Neural cell (in vitro differentiated cells): ENCODE data around the gene HDAC4. TPM values are rescaled to one million over a fixed set of nuclear protein-coding genes. Genes with fewer than 3 reads are reported as not detected.

Experiments used
- H2AFZ ChIP-seq: fragments of 200-600, 300-800 bp; sonication (generic), shearing (Covaris generic); 2 replicates; pipeline ENCODE4 v1.6.0; 2014; ENCODE audit warnings: low read depth, mild to moderate bottlenecking, antibody characterized with exemption, low read length, moderate library complexity
- H3F3A ChIP-seq: fragments of 200-600 bp; shearing (Covaris generic); 2 replicates; pipeline ENCODE4 v1.6.1; 2016; ENCODE audit warnings: mild to moderate bottlenecking, moderate library complexity, mixed read lengths, antibody characterized with exemption, low read length; ENCODE audit not compliant: insufficient read depth, poor library complexity, severe bottlenecking
- H3K27ac ChIP-seq: fragments of 200-600, 300-800 bp; sonication (generic), shearing (Covaris generic); 2 replicates; pipeline ENCODE4 v1.5.1; 2014; ENCODE audit warnings: mild to moderate bottlenecking, low read length, moderate library complexity
- H3K27me3 ChIP-seq: fragments of 300-800, 200-600 bp; sonication (generic), shearing (Covaris generic); 2 replicates; pipeline ENCODE4 v1.6.0; 2014; ENCODE audit warnings: mild to moderate bottlenecking, low read depth, low read length, moderate library complexity; ENCODE audit not compliant: insufficient read depth
- H3K36me3 ChIP-seq: fragments of 300-800, 200-600 bp; sonication (generic), shearing (Covaris generic); 2 replicates; pipeline ENCODE4 v1.5.1; 2014; ENCODE audit warnings: mild to moderate bottlenecking, antibody characterized with exemption, low read length, moderate library complexity; ENCODE audit not compliant: insufficient read depth
- H3K4me2 ChIP-seq: fragments of 300-800, 200-600 bp; sonication (generic), shearing (Covaris generic); 2 replicates; pipeline ENCODE4 v1.6.0; 2014; ENCODE audit warnings: mild to moderate bottlenecking, low read length
- H3K4me3 ChIP-seq: fragments of 300-800, 200-600 bp; sonication (generic), shearing (Covaris generic); 2 replicates; pipeline ENCODE4 v1.5.1; 2014; ENCODE audit warnings: mild to moderate bottlenecking, low read length, moderate library complexity
- H3K79me2 ChIP-seq: fragments of 200-600 bp; shearing (Covaris generic); replicated peaks from 2 replicates; pipeline ENCODE4 v1.6.0; 2014; ENCODE audit warnings: mild to moderate bottlenecking, low read length, moderate library complexity; ENCODE audit not compliant: insufficient read depth
- H3K9ac ChIP-seq: fragments of 300-800, 200-600 bp; sonication (generic), shearing (Covaris generic); 2 replicates; pipeline ENCODE4 v1.6.1; 2016; ENCODE audit warnings: mild to moderate bottlenecking, low read length, mixed read lengths
- H3K9me2 ChIP-seq: fragments of 200-600 bp; shearing (Covaris generic); 2 replicates; pipeline ENCODE4 v1.6.1; 2016; ENCODE audit warnings: mild to moderate bottlenecking, low read length, mixed read lengths; ENCODE audit not compliant: insufficient read depth
- H3K9me3 ChIP-seq: fragments of 200-600, 300-800 bp; sonication (generic), shearing (Covaris generic); 2 replicates; pipeline ENCODE4 v1.6.1; 2016; ENCODE audit warnings: mild to moderate bottlenecking, mixed run types, low read length, moderate library complexity, mixed read lengths
- H4K20me1 ChIP-seq: fragments of 200-600 bp; shearing (Covaris generic); 2 replicates; pipeline ENCODE4 v1.6.1; 2016; ENCODE audit warnings: mild to moderate bottlenecking, mixed run types; ENCODE audit not compliant: insufficient read depth
- EP300 ChIP-seq: fragments of 450-650 bp; conservative IDR thresholded peaks from 2 replicates; pipeline ENCODE4 v1.6.1; 2014; ENCODE audit warnings: antibody characterized with exemption, mild to moderate bottlenecking, moderate library complexity; ENCODE audit not compliant: poor library complexity, severe bottlenecking
- EZH2 ChIP-seq: fragments of 200-600, 300-800 bp; shearing (Covaris generic), sonication (generic); IDR thresholded peaks from 2 replicates; pipeline ENCODE4 v1.6.1; 2014; ENCODE audit warnings: antibody characterized with exemption, low read length, borderline replicate concordance, mild to moderate bottlenecking; ENCODE audit not compliant: insufficient read depth, poor library complexity, severe bottlenecking
- MXI1 ChIP-seq: fragments of 450-650 bp; conservative IDR thresholded peaks from 2 replicates; pipeline ENCODE4 v1.6.1; 2014; ENCODE audit warnings: antibody characterized with exemption, mild to moderate bottlenecking; ENCODE audit not compliant: poor library complexity, severe bottlenecking
- POLR2AphosphoS5 ChIP-seq: IDR thresholded peaks from 2 replicates; pipeline ENCODE4 v1.6.1; 2012
- RAD21 ChIP-seq: fragments of 450-650 bp; conservative IDR thresholded peaks from 2 replicates; pipeline ENCODE4 v1.6.1; 2014; ENCODE audit warnings: antibody characterized with exemption, mild to moderate bottlenecking, moderate library complexity
- SMC3 ChIP-seq: fragments of 450-650 bp; conservative IDR thresholded peaks from 2 replicates; pipeline ENCODE4 v1.6.1; 2014; ENCODE audit warnings: antibody characterized with exemption, mild to moderate bottlenecking, moderate library complexity; ENCODE audit not compliant: poor library complexity
- TAF1 ChIP-seq: IDR thresholded peaks from 2 replicates; pipeline ENCODE4 v1.6.1; 2012; ENCODE audit warnings: low read depth
- polyA plus RNA-seq: library from polyadenylated mRNA; depleted of rRNA; stranded (reverse); fragments of >200 nt; gene quantifications from 2 replicates; pipeline ENCODE4 v1.2.3, GENCODE V29; 2014
- TF ChIP-seq, protein P1 (sequence below): fragments of 450-650 bp; IDR thresholded peaks from 2 replicates; pipeline ENCODE4 v1.5.1; 2014; ENCODE audit warnings: antibody characterized with exemption, mild to moderate bottlenecking, moderate library complexity; ENCODE audit not compliant: poor library complexity, severe bottlenecking
- TF ChIP-seq, protein P2 (sequence below): IDR thresholded peaks from 2 replicates; pipeline ENCODE4 v1.6.1; 2012; ENCODE audit warnings: borderline replicate concordance

Gene HDAC4
- polyA plus RNA-seq, 1 donor from 2014 or later: 3.4 TPM

- H3K4me3 ChIP-seq: no peak overlapping the region
- no peak overlapping the region for H2AFZ ChIP-seq
- no peak overlapping the region for H3K9ac ChIP-seq
- no peaks in the 10 kb centered on the region for H3K79me2 ChIP-seq
- H3K4me2 ChIP-seq: no peak overlapping the region
- H3K27ac ChIP-seq: no peak overlapping the region
- H3K27me3 ChIP-seq: no peaks in the 10 kb centered on the region
- no peaks in the 10 kb centered on the region for H3K9me2 ChIP-seq
- H3F3A ChIP-seq: no peaks in the 10 kb centered on the region
- no peak for TF ChIP-seq EP300
- TF ChIP-seq RAD21: no peak
- TF ChIP-seq, protein P1, sequence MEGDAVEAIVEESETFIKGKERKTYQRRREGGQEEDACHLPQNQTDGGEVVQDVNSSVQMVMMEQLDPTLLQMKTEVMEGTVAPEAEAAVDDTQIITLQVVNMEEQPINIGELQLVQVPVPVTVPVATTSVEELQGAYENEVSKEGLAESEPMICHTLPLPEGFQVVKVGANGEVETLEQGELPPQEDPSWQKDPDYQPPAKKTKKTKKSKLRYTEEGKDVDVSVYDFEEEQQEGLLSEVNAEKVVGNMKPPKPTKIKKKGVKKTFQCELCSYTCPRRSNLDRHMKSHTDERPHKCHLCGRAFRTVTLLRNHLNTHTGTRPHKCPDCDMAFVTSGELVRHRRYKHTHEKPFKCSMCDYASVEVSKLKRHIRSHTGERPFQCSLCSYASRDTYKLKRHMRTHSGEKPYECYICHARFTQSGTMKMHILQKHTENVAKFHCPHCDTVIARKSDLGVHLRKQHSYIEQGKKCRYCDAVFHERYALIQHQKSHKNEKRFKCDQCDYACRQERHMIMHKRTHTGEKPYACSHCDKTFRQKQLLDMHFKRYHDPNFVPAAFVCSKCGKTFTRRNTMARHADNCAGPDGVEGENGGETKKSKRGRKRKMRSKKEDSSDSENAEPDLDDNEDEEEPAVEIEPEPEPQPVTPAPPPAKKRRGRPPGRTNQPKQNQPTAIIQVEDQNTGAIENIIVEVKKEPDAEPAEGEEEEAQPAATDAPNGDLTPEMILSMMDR: no peak
- no peak for TF ChIP-seq EZH2
- TF ChIP-seq, protein P2, sequence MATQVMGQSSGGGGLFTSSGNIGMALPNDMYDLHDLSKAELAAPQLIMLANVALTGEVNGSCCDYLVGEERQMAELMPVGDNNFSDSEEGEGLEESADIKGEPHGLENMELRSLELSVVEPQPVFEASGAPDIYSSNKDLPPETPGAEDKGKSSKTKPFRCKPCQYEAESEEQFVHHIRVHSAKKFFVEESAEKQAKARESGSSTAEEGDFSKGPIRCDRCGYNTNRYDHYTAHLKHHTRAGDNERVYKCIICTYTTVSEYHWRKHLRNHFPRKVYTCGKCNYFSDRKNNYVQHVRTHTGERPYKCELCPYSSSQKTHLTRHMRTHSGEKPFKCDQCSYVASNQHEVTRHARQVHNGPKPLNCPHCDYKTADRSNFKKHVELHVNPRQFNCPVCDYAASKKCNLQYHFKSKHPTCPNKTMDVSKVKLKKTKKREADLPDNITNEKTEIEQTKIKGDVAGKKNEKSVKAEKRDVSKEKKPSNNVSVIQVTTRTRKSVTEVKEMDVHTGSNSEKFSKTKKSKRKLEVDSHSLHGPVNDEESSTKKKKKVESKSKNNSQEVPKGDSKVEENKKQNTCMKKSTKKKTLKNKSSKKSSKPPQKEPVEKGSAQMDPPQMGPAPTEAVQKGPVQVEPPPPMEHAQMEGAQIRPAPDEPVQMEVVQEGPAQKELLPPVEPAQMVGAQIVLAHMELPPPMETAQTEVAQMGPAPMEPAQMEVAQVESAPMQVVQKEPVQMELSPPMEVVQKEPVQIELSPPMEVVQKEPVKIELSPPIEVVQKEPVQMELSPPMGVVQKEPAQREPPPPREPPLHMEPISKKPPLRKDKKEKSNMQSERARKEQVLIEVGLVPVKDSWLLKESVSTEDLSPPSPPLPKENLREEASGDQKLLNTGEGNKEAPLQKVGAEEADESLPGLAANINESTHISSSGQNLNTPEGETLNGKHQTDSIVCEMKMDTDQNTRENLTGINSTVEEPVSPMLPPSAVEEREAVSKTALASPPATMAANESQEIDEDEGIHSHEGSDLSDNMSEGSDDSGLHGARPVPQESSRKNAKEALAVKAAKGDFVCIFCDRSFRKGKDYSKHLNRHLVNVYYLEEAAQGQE: no peak
- TF ChIP-seq MXI1: no peak
- TF ChIP-seq SMC3: no peak
- TF ChIP-seq TAF1: no peak
- no peak for TF ChIP-seq POLR2AphosphoS5
- H4K20me1 ChIP-seq: no peaks in the 10 kb centered on the region
- H3K9me3 ChIP-seq: no peaks in the 10 kb centered on the region
- no peaks in the 10 kb centered on the region for H3K36me3 ChIP-seq
Observed at GRCh38 chr2:239305771-239306170, 95.0 kb downstream of the HDAC4 start.

- Histone ChIP-seq H4K20me1 (no peaks in the 10 kb centered on the region), H3K9me2 (no peaks in the 10 kb centered on the region), H3K9me3 (no peaks in the 10 kb centered on the region), H2AFZ (no peak overlapping the region), H3F3A (no peaks in the 10 kb centered on the region), H3K4me2 (no peak overlapping the region), H3K4me3 (no peak overlapping the region), H3K9ac (no peak overlapping the region), H3K36me3 (no peaks in the 10 kb centered on the region), H3K27me3 (no peaks in the 10 kb centered on the region), H3K79me2 (no peaks in the 10 kb centered on the region), H3K27ac (no peak overlapping the region)
- TF ChIP-seq SMC3: no peak
Observed at GRCh38 chr2:239305222-239305575, 95.6 kb downstream of the HDAC4 start.

GRCh38 chr2:239304533-239305221 lies 96.1 kb downstream of the HDAC4 start:
- no peak overlapping the region for H2AFZ ChIP-seq
- no peaks in the 10 kb centered on the region for H3K79me2 ChIP-seq
- no peaks in the 10 kb centered on the region for H3K27me3 ChIP-seq
- no peaks in the 10 kb centered on the region for H4K20me1 ChIP-seq
- no peak overlapping the region for H3K4me2 ChIP-seq
- no peak overlapping the region for H3K9ac ChIP-seq
- no peaks in the 10 kb centered on the region for H3K9me3 ChIP-seq
- H3K9me2 ChIP-seq: no peaks in the 10 kb centered on the region
- TF ChIP-seq POLR2AphosphoS5: no peak
- TF ChIP-seq RAD21: no peak
- TF ChIP-seq SMC3: no peak
- TF ChIP-seq, protein P2: no peak
- TF ChIP-seq, protein P1: no peak
- no peak for TF ChIP-seq TAF1
- TF ChIP-seq EP300: no peak
- TF ChIP-seq MXI1: no peak
- TF ChIP-seq EZH2: no peak
- no peaks in the 10 kb centered on the region for H3F3A ChIP-seq
- H3K4me3 ChIP-seq: no peak overlapping the region
- H3K36me3 ChIP-seq: no peaks in the 10 kb centered on the region
- H3K27ac ChIP-seq: no peak overlapping the region
